Left colon (tissue), 2 donors: ENCODE measurements around the gene MPHOSPH10. TPM values are rescaled to one million over a fixed set of nuclear protein-coding genes. Genes with fewer than 3 reads are reported as not detected.
"Not testable (repeated sequence)": the region's sequence is repeated elsewhere in the genome, so short reads cannot be mapped to it uniquely, and the experiment has no call there.

Experiments
- ATAC-seq: fragments of 200-7000 bp; cut with Tn5 transposase; one replicate; pipeline ENCODE4 v1.9.1; 2020; ENCODE audit warnings: mild to moderate bottlenecking, moderate library complexity
- DNase-seq, 2 donors: peaks; one replicate each; pipeline ENCODE4 v3.0.0-alpha.2; 2020
- intact Hi-C, 2 donors: fragments of 100-400 bp; cut with DNase I in 1 of 2; cut with micrococcal nuclease in 1 of 2; formaldehyde crosslinking; loops; one replicate each; pipeline versions ENCODE4 v1.11.2 to v1.14.0; 2022; cut with DNase I, micrococcal nuclease
- total RNA-seq, 2 donors: library from RNA; stranded (reverse); fragmentation: NEBNext Ultra II Directional; extraction: Animal tissue kit (Norgen Biotek cat#: 25700); gene quantifications; one replicate each; pipeline ENCODE4 v1.2.1, GENCODE V29; 2021
- donor health status: DM: no; HTN: no; CAD: no.
- donor health status: DM: yes; HTN: yes; CAD: no.

Gene MPHOSPH10
- total RNA-seq, 2 donors from 2014 or later, result 18.8 to 22.9 TPM

DNA sequence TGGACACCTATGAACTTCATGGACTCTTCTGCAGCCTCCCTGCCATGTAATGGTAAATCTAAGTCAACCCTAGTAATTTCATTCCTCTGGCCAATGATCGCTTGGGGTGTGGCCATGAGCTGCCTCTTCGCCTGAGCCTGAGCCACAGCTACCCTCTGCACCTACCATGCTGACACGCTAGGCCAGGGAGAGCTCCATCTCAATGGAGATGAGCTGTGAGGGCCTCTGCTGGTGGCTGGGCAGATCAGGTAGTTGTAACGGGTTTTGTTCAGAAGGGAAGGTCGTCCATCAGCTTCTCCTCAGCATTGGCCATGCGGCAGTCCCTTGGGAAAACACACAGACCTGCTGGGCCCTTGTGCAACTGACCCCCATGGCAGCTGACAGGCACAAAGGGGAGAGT is 24.4 kb downstream of the MPHOSPH10 start:
- intact Hi-C loops, result no loop called here
- peak; percentile 75 for ATAC-seq
- DNase-seq, result peak in 1 of 2 donors; percentile 16

DNA sequence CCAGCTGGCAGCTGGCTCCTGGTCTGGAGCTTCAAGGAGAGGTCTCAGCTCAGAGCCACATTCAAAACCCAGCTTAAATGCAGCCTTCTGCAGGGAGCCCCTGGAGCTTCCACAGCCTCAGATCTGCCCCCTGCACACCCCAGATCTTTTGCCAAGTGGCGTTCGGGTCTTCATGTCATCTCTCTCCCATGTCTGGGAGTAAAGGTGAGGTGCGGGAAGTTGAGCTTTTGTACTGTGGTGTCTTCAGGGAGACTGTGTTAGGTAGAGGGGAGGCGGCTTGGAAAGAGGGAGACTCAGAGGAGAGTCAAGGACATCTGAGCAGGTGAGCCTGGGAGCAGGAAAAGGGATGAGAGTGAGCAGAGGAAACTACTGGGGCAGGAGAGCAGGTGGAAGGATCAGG is 25.4 kb downstream of the MPHOSPH10 start:
- no peak for ATAC-seq
- intact Hi-C loops, result no loop called here
- DNase-seq, result no peak

DNA sequence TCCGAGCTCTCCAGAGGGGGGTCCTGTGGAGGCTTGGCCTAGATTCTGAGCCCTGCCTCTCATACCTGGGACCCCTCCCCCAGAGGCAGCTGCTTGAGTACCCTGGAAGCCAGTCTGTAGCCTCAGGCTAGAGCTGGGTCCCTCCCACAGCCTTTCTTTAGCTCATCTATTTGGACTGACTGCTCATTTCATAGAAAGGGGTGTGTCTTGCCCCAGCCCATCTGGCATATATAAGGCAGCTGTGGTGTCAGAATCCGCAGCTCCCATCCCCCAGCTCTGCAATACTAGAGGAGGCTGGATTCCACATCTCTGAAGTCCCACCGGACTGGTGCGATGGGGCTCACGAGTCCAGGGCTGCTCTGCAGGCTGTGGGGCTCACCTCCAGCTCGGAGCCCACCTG is 26.1 kb downstream of the MPHOSPH10 start:
- intact Hi-C loops, result no loop called here
- DNase-seq (peak in 1 of 2 donors; percentile 41), ATAC-seq (peak; percentile 47)

DNA sequence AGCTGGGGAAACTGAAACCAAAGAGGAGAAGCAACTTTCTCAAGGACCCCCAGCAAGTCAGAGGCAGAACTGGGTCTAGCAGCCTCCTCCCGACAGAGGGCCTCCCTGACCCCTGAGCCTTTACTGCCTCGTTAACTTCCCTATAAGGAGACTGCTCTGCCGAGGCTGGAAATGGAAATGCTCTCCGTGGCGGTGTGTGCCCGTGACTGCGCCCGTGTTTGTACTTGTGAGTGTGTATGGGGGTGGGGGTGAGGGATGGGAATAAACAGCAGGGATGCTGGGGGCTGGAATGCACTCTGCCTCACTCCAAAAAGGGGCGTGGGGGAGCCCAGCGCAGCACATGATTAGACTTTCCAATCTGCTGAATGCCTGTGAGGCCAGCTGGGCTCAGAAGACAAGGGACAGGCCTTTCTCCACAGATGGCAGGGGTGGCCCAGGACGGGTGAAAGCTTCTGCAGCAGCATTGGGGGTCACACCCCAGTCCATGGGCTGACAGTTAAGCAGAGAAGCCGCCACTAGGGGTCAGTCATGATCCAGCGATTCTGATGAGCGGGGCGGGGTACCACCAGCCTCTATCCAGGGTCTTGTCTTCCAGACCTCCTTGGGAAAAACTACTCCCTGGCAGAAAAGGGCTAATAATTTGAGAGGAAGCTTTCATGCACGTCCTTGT is 26.8 kb downstream of the MPHOSPH10 start:
- intact Hi-C loops, result no loop called here
- ATAC-seq, result peak; percentile 73
- DNase-seq, result peak; percentile 47 to 70

DNA sequence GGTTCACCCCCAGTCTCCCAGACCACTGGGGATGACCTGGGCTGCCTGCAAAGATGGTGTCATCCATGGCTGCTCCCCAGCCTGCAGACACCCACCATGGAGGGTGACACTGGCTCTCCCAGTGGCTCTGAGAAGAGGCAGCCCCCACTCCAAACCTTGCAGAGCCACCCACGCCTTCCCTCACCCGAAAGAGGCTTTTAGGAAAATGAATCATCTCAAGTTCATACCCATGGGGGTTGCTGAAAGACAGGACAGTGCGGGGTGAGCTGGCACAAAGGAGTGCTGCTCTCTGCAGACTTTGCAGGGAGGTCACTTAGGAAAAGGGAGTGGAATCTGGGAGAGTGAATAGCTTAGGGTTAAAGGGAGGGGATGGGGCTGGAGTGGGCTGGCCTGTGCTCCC is 36.4 kb downstream of the MPHOSPH10 start:
- DNase-seq (no peak), ATAC-seq (no peak)
- intact Hi-C loops, result no loop called here

DNA sequence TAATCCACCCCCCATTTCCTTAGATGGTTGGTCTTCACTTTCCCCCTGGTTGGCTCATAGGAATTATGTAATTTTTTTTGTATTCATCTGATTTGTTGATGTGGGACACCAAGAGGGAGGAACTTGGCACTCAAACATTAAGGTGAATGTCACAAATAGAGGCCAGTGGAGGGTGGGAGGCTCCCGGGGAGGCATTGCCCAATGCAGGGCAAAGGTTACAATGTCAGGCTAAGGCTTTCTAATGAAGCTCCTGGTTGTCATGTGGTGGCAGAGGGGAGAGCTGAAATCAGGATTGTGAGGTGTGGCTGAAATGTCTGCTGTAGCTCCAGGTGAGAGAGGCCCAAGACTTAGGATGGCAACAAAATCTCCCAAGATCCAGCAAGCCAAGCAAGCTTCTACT is 42.7 kb downstream of the MPHOSPH10 start:
- ATAC-seq (no peak), DNase-seq (no peak)
- intact Hi-C loops, result no loop called here

DNA sequence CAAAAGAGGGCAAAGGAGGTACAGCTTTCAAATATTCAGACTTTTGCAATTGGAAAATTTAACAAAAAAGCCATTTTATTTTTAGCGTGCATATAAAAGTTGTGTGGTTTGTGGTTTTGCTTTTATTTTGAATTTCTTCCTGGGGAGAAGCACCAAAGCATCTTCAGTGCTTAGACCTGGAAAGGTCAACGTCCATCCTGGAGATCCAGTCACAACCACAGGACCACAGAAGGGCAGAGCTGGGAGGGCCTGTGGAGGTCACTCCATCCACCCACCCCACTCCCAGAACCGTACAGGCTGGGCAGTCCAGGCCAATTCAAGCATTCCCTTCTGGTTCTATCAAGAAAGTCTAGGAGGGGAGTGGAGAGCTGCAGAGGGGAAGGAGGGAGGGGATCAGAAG is 43.8 kb downstream of the MPHOSPH10 start:
- intact Hi-C loops, result no loop called here

DNA sequence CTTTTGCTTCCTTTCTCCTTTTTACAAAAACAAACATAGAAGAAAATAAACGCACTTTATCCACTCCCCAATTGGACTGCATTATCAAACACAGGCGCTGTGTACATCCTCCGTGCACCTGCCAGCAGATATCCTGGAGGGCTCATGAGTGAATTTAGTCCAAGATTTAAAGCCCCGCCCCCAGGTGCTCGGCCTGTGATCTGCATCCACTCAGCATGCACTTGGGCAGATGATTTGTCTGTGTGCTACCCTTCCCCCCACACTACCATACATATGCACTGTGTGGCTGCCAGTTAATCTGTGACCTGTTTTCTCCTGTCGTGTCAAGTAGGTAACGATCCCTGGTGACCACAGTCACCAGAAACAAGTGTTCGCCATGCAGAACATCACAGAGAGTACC is 48.4 kb downstream of the MPHOSPH10 start:
- DNase-seq, ATAC-seq, intact Hi-C loops: not testable (repeated sequence)

More for the DNA sequence above, 43.8 kb downstream of the MPHOSPH10 start:
- DNase-seq, result no peak
- ATAC-seq, result no peak

DNA sequence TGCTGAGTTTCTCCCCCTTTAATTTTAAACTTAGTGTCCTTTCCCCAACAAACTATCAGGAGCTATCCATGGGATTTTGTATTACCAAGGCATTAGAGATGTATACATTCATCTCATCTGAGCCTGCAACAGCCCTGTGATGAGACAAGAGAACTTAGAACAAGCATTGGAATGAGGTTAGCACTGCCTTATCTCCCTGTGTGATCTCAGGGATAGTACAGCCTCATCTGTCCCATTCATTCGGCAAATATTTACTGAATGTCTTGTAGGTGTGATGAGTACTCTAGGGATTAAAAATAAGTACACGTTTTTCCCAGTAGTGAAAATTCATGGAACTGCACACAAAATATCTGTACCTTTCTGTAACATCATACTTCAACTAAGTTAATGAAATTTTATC is 50.9 kb downstream of the MPHOSPH10 start:
- intact Hi-C loops, result no loop called here
- DNase-seq, result no peak
- ATAC-seq, result no peak

DNA sequence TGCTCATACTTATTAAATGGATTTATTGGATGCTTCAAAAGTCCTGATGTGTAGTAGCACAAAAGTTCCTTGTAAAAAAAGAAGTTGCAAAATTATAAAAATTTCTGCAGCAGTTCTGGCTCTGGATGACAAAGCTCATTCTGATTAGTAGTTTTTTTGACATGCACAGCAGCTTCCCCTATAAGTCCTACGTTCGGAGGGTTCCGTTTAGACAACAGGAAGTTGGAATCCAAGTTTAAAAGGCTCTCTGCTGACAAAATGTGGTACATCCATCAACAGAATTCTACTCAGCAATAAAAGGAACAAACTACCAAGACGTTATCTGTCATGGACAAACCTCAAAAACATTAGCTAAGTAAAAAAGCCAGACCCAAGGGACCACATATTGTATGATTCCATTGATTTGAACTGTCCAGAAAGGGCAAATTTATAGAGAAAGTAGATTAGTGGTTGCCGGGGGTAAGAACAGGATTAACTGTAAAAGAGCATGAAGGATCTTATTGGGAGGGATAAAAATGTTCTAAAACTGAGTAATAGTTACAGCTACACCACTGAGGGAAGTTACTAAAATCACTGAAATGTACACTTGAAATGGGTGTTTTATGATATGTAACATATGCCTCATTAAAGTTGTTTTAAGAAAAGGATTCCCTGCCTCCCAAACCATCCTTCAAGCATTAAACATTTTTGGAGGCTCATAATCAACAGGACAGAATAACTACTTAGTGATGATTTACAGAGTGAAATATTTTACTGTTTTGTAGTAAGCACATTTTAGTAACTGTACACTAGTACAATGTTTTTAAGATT is 53.1 kb downstream of the MPHOSPH10 start:
- DNase-seq, intact Hi-C loops, ATAC-seq: not testable (repeated sequence)

DNA sequence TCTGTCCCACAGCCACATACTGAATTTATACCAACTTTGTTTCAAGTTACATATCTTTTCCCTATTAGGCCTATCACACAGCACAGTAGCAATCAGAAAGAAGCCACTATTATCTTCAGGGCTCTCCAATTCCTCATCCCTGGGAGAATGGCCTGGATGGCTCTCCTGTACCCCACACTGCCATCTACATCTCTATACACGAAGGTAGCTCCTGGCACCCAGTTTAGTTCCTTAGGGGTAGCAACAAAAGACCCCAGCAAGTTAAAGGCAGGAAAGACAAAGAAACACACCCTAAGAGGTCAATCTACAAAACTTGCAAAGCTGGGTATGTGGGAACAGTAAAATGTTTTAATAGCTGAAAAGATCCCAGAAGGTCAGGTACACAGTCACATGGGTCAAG is 56.5 kb downstream of the MPHOSPH10 start:
- intact Hi-C loops, result no loop called here
- ATAC-seq (no peak), DNase-seq (no peak)

DNA sequence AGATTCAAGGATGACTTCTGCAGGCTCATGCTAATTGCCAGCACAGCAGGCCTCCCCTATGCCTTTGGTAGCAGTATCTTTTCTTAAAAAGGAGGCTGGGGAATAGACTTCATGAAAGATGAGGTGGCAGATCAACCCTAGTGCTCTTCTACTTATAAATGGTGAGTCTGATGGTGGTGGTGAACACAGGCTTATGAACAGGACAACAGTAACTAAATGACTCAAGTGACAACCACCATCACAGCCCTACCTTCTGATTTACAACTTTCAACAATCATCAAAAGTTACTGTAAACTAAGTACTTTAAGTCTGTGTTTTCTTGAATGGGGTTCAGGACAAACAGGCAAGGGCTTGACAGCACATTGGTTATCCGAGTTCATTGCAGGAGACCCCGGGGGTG is 57.2 kb downstream of the MPHOSPH10 start:
- ATAC-seq, result no peak
- no peak for DNase-seq
- intact Hi-C loops, result no loop called here

DNA sequence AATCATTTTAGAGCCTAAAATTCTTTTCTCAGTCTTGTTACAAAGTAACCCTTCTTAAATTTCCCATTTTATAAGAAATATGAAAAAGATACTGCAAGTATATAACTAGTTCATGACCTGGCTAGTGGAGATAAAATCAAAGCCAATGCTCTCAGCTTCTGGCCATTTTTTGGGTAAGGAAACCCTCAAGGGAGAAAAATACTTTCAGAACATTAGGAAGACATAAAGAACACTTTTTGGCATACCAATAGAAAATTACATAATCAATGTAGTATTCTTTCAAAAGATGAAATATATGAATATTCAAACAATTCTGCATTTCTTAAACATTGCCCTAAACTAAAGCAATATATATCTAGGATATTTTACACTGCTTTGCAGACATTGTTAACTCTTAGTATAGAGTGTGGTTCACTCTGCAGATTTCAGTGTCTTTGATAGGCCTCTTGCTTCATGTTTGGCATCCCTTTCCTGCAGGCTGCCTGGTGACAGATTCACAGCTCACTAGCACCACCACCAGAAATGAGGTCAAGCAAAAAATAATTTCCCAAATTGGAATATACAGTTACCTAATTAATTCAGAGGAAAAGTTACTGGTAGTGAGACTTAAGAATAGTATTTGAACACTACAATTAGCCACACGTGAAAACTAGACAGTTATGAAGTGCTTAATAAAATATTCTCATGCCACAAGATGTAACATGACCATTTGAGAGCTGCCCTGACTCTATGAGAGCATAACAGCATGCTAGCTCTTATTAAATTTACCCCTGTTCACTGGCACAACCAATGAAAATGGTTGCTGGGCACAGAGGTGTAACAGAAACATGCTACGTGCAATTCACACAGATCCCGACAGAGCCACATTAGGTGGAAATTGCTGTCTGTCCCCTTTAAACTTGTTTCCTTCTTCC is 60.5 kb downstream of the MPHOSPH10 start:
- DNase-seq (no peak), ATAC-seq (no peak)
- intact Hi-C loops, result no loop called here

DNA sequence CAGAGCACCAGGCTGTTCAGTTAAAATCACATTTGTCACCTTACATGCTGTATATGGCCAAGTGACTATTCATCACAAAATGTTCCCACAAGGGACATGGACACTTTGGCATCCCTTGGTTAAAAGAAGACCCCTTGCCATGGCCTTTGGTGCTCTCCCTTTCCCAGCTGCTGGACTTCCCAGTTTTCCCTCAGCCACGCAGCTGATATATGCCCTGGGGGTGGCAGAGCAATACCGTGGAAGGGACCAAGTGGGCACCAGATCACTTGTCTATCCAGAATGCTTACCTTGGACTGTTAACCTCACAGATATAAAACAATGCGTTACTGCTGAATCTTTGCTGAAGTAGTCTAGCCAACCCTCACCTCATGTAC is 61.1 kb downstream of the MPHOSPH10 start:
- no peak for DNase-seq
- no peak for ATAC-seq
- intact Hi-C loops, result no loop called here

Other genes starting within 250 kb of the MPHOSPH10 start
- gene VAX2, start 230.1 kb upstream of the MPHOSPH10 start, total RNA-seq, result not detected
- gene ATP6V1B1, start 194.7 kb upstream of the MPHOSPH10 start, total RNA-seq, result not detected
- under 1 TPM; 0.61 to 0.70 TPM for gene ANKRD53, start 152.0 kb upstream of the MPHOSPH10 start, total RNA-seq
- 10 to 100 TPM; 42.1 to 50.4 TPM for gene TEX261, start 135.8 kb upstream of the MPHOSPH10 start, total RNA-seq
- gene NAGK, start 62.0 kb upstream of the MPHOSPH10 start, total RNA-seq, result 10 to 100 TPM; 58.0 to 71.3 TPM
- 10 to 100 TPM; 21.6 to 23.6 TPM for gene MCEE, start 405 bp upstream of the MPHOSPH10 start, total RNA-seq
- gene PAIP2B, start 96.5 kb downstream of the MPHOSPH10 start, total RNA-seq, result 1 to 10 TPM; 4.7 to 6.3 TPM
- 10 to 100 TPM; 75.5 to 76.7 TPM for gene ZNF638, start 201.1 kb downstream of the MPHOSPH10 start, total RNA-seq